GM12878 (cell line): Measurements from ENCODE around the gene C19orf81. TPM values are rescaled to one million over a fixed set of nuclear protein-coding genes. Genes with fewer than 3 reads are reported as not detected.

Experiments used
- ATAC-seq: fragments of 200-7000 bp; cut with Tn5 transposase; 3 replicates; pipeline ENCODE4 v1.9.1; 2020; ENCODE audit warnings: mild to moderate bottlenecking, moderate library complexity
- BruUV-seq: library from RNA; stranded (reverse); fragments of 400-500 nt; replicated peaks from 2 replicates; lab custom pipeline; 2021; lab: Mats Ljungman, UMichigan
- CTCF ChIA-PET: fragments of 300-600 bp; sonication (Branson Sonifier 250); formaldehyde crosslinking; extraction: SDS; loops from one replicate; lab custom pipeline; 2021; ENCODE audit warnings: inconsistent platforms; lab: Yijun Ruan, JAX
- POLR2A ChIA-PET: fragments of 350-600 bp; formaldehyde crosslinking; extraction: SDS; loops from one replicate; lab custom pipeline; 2021; ENCODE audit warnings: inconsistent platforms; lab: Charles Lee
- RAD21 ChIA-PET: fragments of 300-600 bp; sonication (Branson Sonifier 250); formaldehyde crosslinking; loops from one replicate; lab custom pipeline; 2023; ENCODE audit warnings: antibody characterized with exemption; ENCODE audit not compliant: unreplicated experiment; lab: Charles Lee
- SMC1A ChIA-PET: fragments of 300-600 bp; sonication (Branson Sonifier 250); formaldehyde crosslinking; loops from one replicate; lab custom pipeline; 2023; ENCODE audit not compliant: unreplicated experiment, uncharacterized antibody; lab: Charles Lee
- DNase-seq: peaks from one replicate; pipeline ENCODE4 v3.0.0-alpha.2; 2011; ENCODE audit warnings: low read depth, low spot score
- FAIRE-seq: peaks from 3 replicates; lab custom pipeline; 2011; peaks lifted over from hg19 to GRCh38; lab: Jason Lieb, UNC
- H2AFZ ChIP-seq: 2 replicates; pipeline ENCODE4 v1.6.0; 2011; ENCODE audit warnings: low read depth, low read length, control low read depth; ENCODE audit not compliant: control insufficient read depth
- H3K27ac ChIP-seq: 2 replicates; pipeline ENCODE4 v1.5.1; 2011; ENCODE audit warnings: control low read depth; ENCODE audit not compliant: control insufficient read depth, insufficient read depth
- H3K27me3 ChIP-seq, 2 experiments: replicated peaks in 1 of 2; 2 replicates each; pipeline versions ENCODE4 v1.6.0 to v1.6.1; 2011; ENCODE audit warnings: low read length in 1 of 2; ENCODE audit not compliant: control insufficient read depth in 2 of 2, insufficient read depth in 2 of 2
- H3K36me3 ChIP-seq, 2 experiments: 2 replicates each; pipeline ENCODE4 v1.5.1; 2011; ENCODE audit warnings: low read length in 1 of 2; ENCODE audit not compliant: control insufficient read depth in 2 of 2, insufficient read depth in 2 of 2
- H3K4me1 ChIP-seq: 2 replicates; pipeline ENCODE4 v1.6.1; 2011; ENCODE audit warnings: mild to moderate bottlenecking, low read length, moderate library complexity, mixed read lengths; ENCODE audit not compliant: control insufficient read depth, insufficient read depth
- H3K4me2 ChIP-seq: 2 replicates; pipeline ENCODE4 v1.6.0; 2011; ENCODE audit warnings: control low read depth; ENCODE audit not compliant: control insufficient read depth, insufficient read depth
- H3K4me3 ChIP-seq: fragments of 200-600 bp; sonication (generic); 2 replicates; pipeline ENCODE4 v1.5.1; 2016
- H3K79me2 ChIP-seq: 2 replicates; pipeline ENCODE4 v1.6.0; 2011; ENCODE audit warnings: low read length; ENCODE audit not compliant: control insufficient read depth, insufficient read depth
- H3K9ac ChIP-seq: 2 replicates; pipeline ENCODE4 v1.8.0; 2011; ENCODE audit warnings: low read length, control low read depth, mixed read lengths; ENCODE audit not compliant: control insufficient read depth, insufficient read depth
- H3K9me3 ChIP-seq: replicated peaks from 3 replicates; pipeline ENCODE4 v1.5.1; 2011; ENCODE audit warnings: mild to moderate bottlenecking, low read length; ENCODE audit not compliant: control insufficient read depth, insufficient read depth
- H4K20me1 ChIP-seq: 2 replicates; pipeline ENCODE4 v1.6.0; 2011; ENCODE audit not compliant: control insufficient read depth, insufficient read depth
- CBX5 ChIP-seq: sonication (generic); IDR thresholded peaks from 2 replicates; pipeline ENCODE4 v1.6.1; 2016; ENCODE audit warnings: low read depth, moderate library complexity, mild to moderate bottlenecking, inconsistent platforms
- CHD1 ChIP-seq: IDR thresholded peaks from 2 replicates; pipeline ENCODE4 v1.6.1; 2012; ENCODE audit warnings: low read depth, low read length, improper control_type of control experiment
- MYB ChIP-seq: fragments of 150-350 bp; IDR thresholded peaks from 2 replicates; pipeline ENCODE4 v1.6.1; 2014; ENCODE audit warnings: mild to moderate bottlenecking, low read depth, low read length, borderline replicate concordance
- PAX5 ChIP-seq: IDR thresholded peaks from 2 replicates; pipeline ENCODE4 v1.6.1; 2011; ENCODE audit warnings: low read depth, low read length, borderline replicate concordance
- PML ChIP-seq: IDR thresholded peaks from 2 replicates; pipeline ENCODE4 v1.6.1; 2012; ENCODE audit warnings: low read length, inconsistent platforms
- RAD21 ChIP-seq: IDR thresholded peaks from 2 replicates; pipeline ENCODE4 v1.6.1; 2011; ENCODE audit warnings: mild to moderate bottlenecking, low read depth, low read length, moderate library complexity; ENCODE audit not compliant: insufficient read depth
- RAD51 ChIP-seq: fragments of 450-650 bp; IDR thresholded peaks from 2 replicates; pipeline ENCODE4 v1.6.1; 2016; ENCODE audit warnings: moderate library complexity, mild to moderate bottlenecking, inconsistent platforms
- SIX5 ChIP-seq: IDR thresholded peaks from 2 replicates; pipeline ENCODE4 v1.6.1; 2011; ENCODE audit warnings: mild to moderate bottlenecking, low read depth, low read length, moderate library complexity; ENCODE audit not compliant: severe bottlenecking
- SRF ChIP-seq, 2 experiments: IDR thresholded peaks; 2 replicates each; pipeline ENCODE4 v1.6.1; 2011; ENCODE audit warnings: low read depth in 2 of 2, low read length in 2 of 2, mild to moderate bottlenecking in 1 of 2, moderate library complexity in 1 of 2
- TCF12 ChIP-seq: IDR thresholded peaks from 2 replicates; pipeline ENCODE4 v1.6.1; 2011; ENCODE audit warnings: low read depth, mild to moderate bottlenecking, low read length
- ZSCAN29 ChIP-seq: fragments of 450-650 bp; IDR thresholded peaks from 2 replicates; pipeline ENCODE4 v1.6.1; 2017; ENCODE audit warnings: mild to moderate bottlenecking, moderate library complexity
- WGBS: methylation state at CpG from one replicate; pipeline ENCODE4 v1.1.6; 2016; ENCODE audit warnings: low lambda C conversion rate; ENCODE audit not compliant: insufficient replicate concordance, insufficient coverage; ENCODE audit errors: missing lambda C conversion rate; 5-methylcytosine and 5-hydroxymethylcytosine counted together
- in situ Hi-C: fragments of 300-500 bp; cut with MboI; formaldehyde crosslinking; loops from 9 replicates; pipeline ENCODE4 v1.14.3; 2018; ENCODE audit warnings: mixed read lengths
- intact Hi-C: fragments of 100-400 bp; cut with micrococcal nuclease; formaldehyde crosslinking; loops from one replicate; pipeline ENCODE4 v1.14.2; 2022; ENCODE audit not compliant: unreplicated experiment
- polyA plus RNA-seq, 11 experiments: library from polyadenylated mRNA; depleted of rRNA in 4 of 11; unstranded in 6 of 11; stranded (reverse) in 5 of 11; fragments of >200 nt; fragmentation: Nextera tagmentation in 4 of 11; fragmentation: Illumina TruSeq in 1 of 11; extraction: Ambion mirVana in 4 of 11; extraction: Trizol in 1 of 11; gene quantifications; 1 replicate in 1 of 11; 2 replicates in 10 of 11; pipeline versions ENCODE4 v1.2.1 to v1.2.3, GENCODE V29; 2011 to 2016; ENCODE audit warnings: inconsistent platforms in 2 of 11, missing spikeins in 2 of 11, low read depth in 1 of 11
- total RNA-seq, 4 experiments: library from RNA; depleted of rRNA in 3 of 4; stranded (reverse); fragments of >200 nt in 3 of 4; fragmentation: Illumina TruSeq in 1 of 4; extraction: Trizol in 1 of 4; gene quantifications; 2 replicates each; pipeline versions ENCODE4 v1.2.1 to v1.2.3, GENCODE V29; 2013 to 2021
- TF ChIP-seq, protein P1 (sequence below): fragments of 450-650 bp; IDR thresholded peaks from 2 replicates; pipeline ENCODE4 v1.6.1; 2018; ENCODE audit warnings: borderline replicate concordance, mild to moderate bottlenecking; ENCODE audit not compliant: partially characterized antibody
- TF ChIP-seq, protein P2 (sequence below): IDR thresholded peaks from 2 replicates; pipeline ENCODE4 v1.6.1; 2011; ENCODE audit warnings: mild to moderate bottlenecking, low read depth, low read length, moderate library complexity; ENCODE audit not compliant: insufficient replicate concordance
- TF ChIP-seq, protein P3 (sequence below), 3 experiments: IDR thresholded peaks in 2 of 3; conservative IDR thresholded peaks in 1 of 3; 2 replicates each; pipeline ENCODE4 v1.5.1; 2011; ENCODE audit warnings: low read depth in 3 of 3, low read length in 3 of 3, mild to moderate bottlenecking in 3 of 3, control low read depth in 2 of 3, moderate library complexity in 2 of 3, inconsistent platforms in 1 of 3, mixed read lengths in 1 of 3; ENCODE audit not compliant: control insufficient read depth in 2 of 3, insufficient read depth in 1 of 3; ENCODE audit errors: extremely low read depth in 1 of 3

The C19orf81 gene
- total and polyA plus RNA-seq, 10 of the 15 experiments (the other 5 are each of a cell fraction or from before 2014, with no cell fraction given), result 0.69 TPM; not detected in 9

DNA sequence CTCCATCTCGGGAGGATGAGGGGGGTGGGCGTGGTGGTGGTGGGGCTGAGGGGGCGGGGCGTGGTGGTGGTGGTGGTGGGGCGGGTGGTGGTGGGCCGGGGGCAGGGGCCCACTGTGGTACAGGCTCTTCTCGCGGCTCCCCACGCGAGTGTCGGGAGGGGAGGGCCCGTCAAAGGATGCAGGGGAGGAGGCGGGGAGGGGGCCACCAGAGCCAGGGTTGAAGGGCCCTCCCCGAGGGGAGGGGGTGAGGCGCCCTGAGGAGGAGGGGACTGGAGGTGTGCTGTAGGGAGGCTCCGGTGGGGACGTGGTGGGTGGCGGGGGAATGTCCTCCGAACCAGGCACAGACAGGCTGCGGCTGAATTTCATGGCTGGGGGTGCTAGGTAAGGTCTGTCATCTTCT, 19.6 kb downstream of the C19orf81 start:
- TF ChIP-seq PML (no peak), TCF12 (no peak), CBX5 (no peak), MYB (no peak), ZSCAN29 (no peak), RAD21 (no peak), SRF (IDR thresholded peaks at IDR 0.05; ENCODE audit: low read depth in 2 of 2, low read length in 2 of 2) (no peak), CHD1 (no peak), RAD51 (no peak), PAX5 (no peak), SIX5 (no peak)
- TF ChIP-seq, protein P1, sequence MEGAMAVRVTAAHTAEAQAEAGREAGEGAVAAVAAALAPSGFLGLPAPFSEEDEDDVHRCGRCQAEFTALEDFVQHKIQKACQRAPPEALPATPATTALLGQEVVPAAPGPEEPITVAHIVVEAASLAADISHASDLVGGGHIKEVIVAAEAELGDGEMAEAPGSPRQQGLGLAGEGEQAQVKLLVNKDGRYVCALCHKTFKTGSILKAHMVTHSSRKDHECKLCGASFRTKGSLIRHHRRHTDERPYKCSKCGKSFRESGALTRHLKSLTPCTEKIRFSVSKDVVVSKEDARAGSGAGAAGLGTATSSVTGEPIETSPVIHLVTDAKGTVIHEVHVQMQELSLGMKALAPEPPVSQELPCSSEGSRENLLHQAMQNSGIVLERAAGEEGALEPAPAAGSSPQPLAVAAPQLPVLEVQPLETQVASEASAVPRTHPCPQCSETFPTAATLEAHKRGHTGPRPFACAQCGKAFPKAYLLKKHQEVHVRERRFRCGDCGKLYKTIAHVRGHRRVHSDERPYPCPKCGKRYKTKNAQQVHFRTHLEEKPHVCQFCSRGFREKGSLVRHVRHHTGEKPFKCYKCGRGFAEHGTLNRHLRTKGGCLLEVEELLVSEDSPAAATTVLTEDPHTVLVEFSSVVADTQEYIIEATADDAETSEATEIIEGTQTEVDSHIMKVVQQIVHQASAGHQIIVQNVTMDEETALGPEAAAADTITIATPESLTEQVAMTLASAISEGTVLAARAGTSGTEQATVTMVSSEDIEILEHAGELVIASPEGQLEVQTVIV, result no peak
- TF ChIP-seq, protein P2, sequence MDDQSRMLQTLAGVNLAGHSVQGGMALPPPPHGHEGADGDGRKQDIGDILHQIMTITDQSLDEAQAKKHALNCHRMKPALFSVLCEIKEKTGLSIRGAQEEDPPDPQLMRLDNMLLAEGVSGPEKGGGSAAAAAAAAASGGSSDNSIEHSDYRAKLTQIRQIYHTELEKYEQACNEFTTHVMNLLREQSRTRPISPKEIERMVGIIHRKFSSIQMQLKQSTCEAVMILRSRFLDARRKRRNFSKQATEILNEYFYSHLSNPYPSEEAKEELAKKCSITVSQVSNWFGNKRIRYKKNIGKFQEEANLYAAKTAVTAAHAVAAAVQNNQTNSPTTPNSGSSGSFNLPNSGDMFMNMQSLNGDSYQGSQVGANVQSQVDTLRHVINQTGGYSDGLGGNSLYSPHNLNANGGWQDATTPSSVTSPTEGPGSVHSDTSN, result no peak
- TF ChIP-seq, protein P3, sequence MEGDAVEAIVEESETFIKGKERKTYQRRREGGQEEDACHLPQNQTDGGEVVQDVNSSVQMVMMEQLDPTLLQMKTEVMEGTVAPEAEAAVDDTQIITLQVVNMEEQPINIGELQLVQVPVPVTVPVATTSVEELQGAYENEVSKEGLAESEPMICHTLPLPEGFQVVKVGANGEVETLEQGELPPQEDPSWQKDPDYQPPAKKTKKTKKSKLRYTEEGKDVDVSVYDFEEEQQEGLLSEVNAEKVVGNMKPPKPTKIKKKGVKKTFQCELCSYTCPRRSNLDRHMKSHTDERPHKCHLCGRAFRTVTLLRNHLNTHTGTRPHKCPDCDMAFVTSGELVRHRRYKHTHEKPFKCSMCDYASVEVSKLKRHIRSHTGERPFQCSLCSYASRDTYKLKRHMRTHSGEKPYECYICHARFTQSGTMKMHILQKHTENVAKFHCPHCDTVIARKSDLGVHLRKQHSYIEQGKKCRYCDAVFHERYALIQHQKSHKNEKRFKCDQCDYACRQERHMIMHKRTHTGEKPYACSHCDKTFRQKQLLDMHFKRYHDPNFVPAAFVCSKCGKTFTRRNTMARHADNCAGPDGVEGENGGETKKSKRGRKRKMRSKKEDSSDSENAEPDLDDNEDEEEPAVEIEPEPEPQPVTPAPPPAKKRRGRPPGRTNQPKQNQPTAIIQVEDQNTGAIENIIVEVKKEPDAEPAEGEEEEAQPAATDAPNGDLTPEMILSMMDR (IDR thresholded peaks at IDR 0.05 in 2 of 3, conservative IDR thresholded peaks at IDR 0.05 in 1 of 3; ENCODE audit: control insufficient read depth in 2 of 3, extremely low read depth in 1 of 3, insufficient read depth in 1 of 3, low read depth in 3 of 3, low read length in 3 of 3), result no peak
- no peak for ATAC-seq
- SMC1A ChIA-PET, result no interaction called here
- Histone ChIP-seq H3K9ac (no peak overlapping the region), H3K27ac (no peak overlapping the region), H2AFZ (no peak overlapping the region), H4K20me1 (no peaks in the 10 kb centered on the region), H3K4me1 (no peaks in the 10 kb centered on the region), H3K79me2 (no peaks in the 10 kb centered on the region), H3K9me3 (no peaks in the 10 kb centered on the region; the same call in 2 of the 3 replicates), H3K27me3 (peaks cover 3 to 6% of the 10 kb centered on the region in 2 experiments), H3K4me2 (no peak overlapping the region), H3K36me3 (no peaks in the 10 kb centered on the region), H3K4me3 (no peak overlapping the region)
- no peak for FAIRE-seq
- in situ Hi-C loops (no loop called here), intact Hi-C loops (no loop called here)
- no CpG with 5 or more reads among the region's 20 CpGs for WGBS
- RAD21 ChIA-PET, result interaction anchor here (2.3 kb wide), 1 partner anchor 253 kb away, joined by 12 read pairs; no protein-coding TSS in a partner anchor
- CTCF ChIA-PET, result interaction anchor here (0.5 to 4.0 kb wide), 3 partner anchors 22 to 253 kb away, joined by 4 to 22 read pairs (median 4); no protein-coding TSS in a partner anchor
- POLR2A ChIA-PET, result no interaction called here
- DNase-seq, result no peak
- BruUV-seq, result no TSS peak
